IPS-NIHi7 (cell line): Measurements from ENCODE around the gene EIF2B5.

Experiments
- DNase-seq: peaks from one replicate; pipeline ENCODE4 v3.0.0; 2012; ENCODE audit warnings: mixed read lengths; ENCODE audit errors: extremely low spot score

Gene EIF2B5

GRCh38 chr3:184173374-184173722, 38.2 kb downstream of the EIF2B5 start:
- DNase-seq, result no peak

- DNase-seq, result no peak
Observed at GRCh38 chr3:184174284-184174645, 39.1 kb downstream of the EIF2B5 start.

- peak; percentile 93 for DNase-seq
Observed at GRCh38 chr3:184174646-184175492, 39.7 kb downstream of the EIF2B5 start, which contains the start of gene AP2M1. TSS of gene AP2M1 (plus strand) at chr3:184174855. CDS start at chr3:184176994, 2,139 bp downstream.

- no peak for DNase-seq
Observed at GRCh38 chr3:184175506-184175905, 40.3 kb downstream of the EIF2B5 start.

- no peak for DNase-seq
Observed at GRCh38 chr3:184175981-184176376, 40.8 kb downstream of the EIF2B5 start.

GRCh38 chr3:184176377-184177330, 41.5 kb downstream of the EIF2B5 start:
- peak; percentile 84 for DNase-seq

- DNase-seq, result no peak
Observed at GRCh38 chr3:184177331-184177731, 42.2 kb downstream of the EIF2B5 start.

- no peak for DNase-seq
Observed at GRCh38 chr3:184177767-184178306, 42.7 kb downstream of the EIF2B5 start.

GRCh38 chr3:184178521-184179138, 43.5 kb downstream of the EIF2B5 start:
- DNase-seq, result no peak

GRCh38 chr3:184180165-184180564, 45.0 kb downstream of the EIF2B5 start:
- no peak for DNase-seq

- DNase-seq, result no peak
Observed at GRCh38 chr3:184181596-184181995, 46.4 kb downstream of the EIF2B5 start.

GRCh38 chr3:184183679-184184078, 48.5 kb downstream of the EIF2B5 start:
- DNase-seq, result no peak

- DNase-seq, result no peak
Observed at GRCh38 chr3:184184546-184185230, 49.5 kb downstream of the EIF2B5 start.

GRCh38 chr3:184185461-184186183, 50.5 kb downstream of the EIF2B5 start:
- peak; percentile 99 for DNase-seq

- DNase-seq, result no peak
Observed at GRCh38 chr3:184186184-184186901, 51.2 kb downstream of the EIF2B5 start, which contains the start of gene ABCF3. TSS of gene ABCF3 (plus strand) at chr3:184186199. CDS start at chr3:184186208, 9 bp downstream.

GRCh38 chr3:184186902-184187207, 51.7 kb downstream of the EIF2B5 start:
- DNase-seq, result no peak

- no peak for DNase-seq
Observed at GRCh38 chr3:184188080-184188479, 52.9 kb downstream of the EIF2B5 start.

- no peak for DNase-seq
Observed at GRCh38 chr3:184189421-184189820, 54.3 kb downstream of the EIF2B5 start.

- no peak for DNase-seq
Observed at GRCh38 chr3:184192889-184193288, 57.7 kb downstream of the EIF2B5 start.

GRCh38 chr3:184193991-184194539, 58.9 kb downstream of the EIF2B5 start:
- no peak for DNase-seq
